H1 (cell line): ENCODE measurements around the gene ATF7IP.

Source experiments
- CEBPB ChIP-seq: IDR thresholded peaks from 2 replicates; pipeline ENCODE4 v1.6.1; 2012; ENCODE audit warnings: low read depth, low read length
- CHD2 ChIP-seq: IDR thresholded peaks from 2 replicates; pipeline ENCODE4 v1.6.1; 2012; ENCODE audit warnings: low read length, improper control_type of control experiment
- CREB1 ChIP-seq: IDR thresholded peaks from 2 replicates; pipeline ENCODE4 v1.6.1; 2012; ENCODE audit warnings: inconsistent platforms
- GABPA ChIP-seq: IDR thresholded peaks from 2 replicates; pipeline ENCODE4 v1.6.1; 2011; ENCODE audit warnings: mild to moderate bottlenecking, low read length, moderate library complexity, borderline replicate concordance; ENCODE audit not compliant: insufficient read depth
- MAX ChIP-seq: IDR thresholded peaks from 2 replicates; pipeline ENCODE4 v1.6.1; 2012; ENCODE audit warnings: inconsistent platforms
- RAD21 ChIP-seq, 2 experiments: IDR thresholded peaks in 1 of 2; conservative IDR thresholded peaks in 1 of 2; 2 replicates each; pipeline ENCODE4 v1.6.1; 2011; ENCODE audit warnings: low read depth in 2 of 2, low read length in 2 of 2, improper control_type of control experiment in 1 of 2, inconsistent platforms in 1 of 2, mild to moderate bottlenecking in 1 of 2, moderate library complexity in 1 of 2
- SP2 ChIP-seq: IDR thresholded peaks from 2 replicates; pipeline ENCODE4 v1.6.1; 2012; ENCODE audit warnings: mild to moderate bottlenecking, low read length, inconsistent platforms
- TAF7 ChIP-seq: optimal IDR thresholded peaks from 2 replicates; pipeline ENCODE3; 2011; ENCODE audit warnings: low read depth, mild to moderate bottlenecking, inconsistent platforms, low read length, moderate library complexity, borderline replicate concordance
- TF ChIP-seq, protein P1 (sequence below), 3 experiments: IDR thresholded peaks; 1 replicate in 2 of 3; 2 replicates in 1 of 3; pipeline versions ENCODE4 v1.5.1 to v1.6.1; 2011; ENCODE audit warnings: low read length in 3 of 3, mild to moderate bottlenecking in 3 of 3, inconsistent platforms in 2 of 3, low read depth in 1 of 3, moderate library complexity in 1 of 3; ENCODE audit not compliant: insufficient read depth in 1 of 3; ENCODE audit errors: control extremely low read depth in 1 of 3

- TF ChIP-seq, protein P1, sequence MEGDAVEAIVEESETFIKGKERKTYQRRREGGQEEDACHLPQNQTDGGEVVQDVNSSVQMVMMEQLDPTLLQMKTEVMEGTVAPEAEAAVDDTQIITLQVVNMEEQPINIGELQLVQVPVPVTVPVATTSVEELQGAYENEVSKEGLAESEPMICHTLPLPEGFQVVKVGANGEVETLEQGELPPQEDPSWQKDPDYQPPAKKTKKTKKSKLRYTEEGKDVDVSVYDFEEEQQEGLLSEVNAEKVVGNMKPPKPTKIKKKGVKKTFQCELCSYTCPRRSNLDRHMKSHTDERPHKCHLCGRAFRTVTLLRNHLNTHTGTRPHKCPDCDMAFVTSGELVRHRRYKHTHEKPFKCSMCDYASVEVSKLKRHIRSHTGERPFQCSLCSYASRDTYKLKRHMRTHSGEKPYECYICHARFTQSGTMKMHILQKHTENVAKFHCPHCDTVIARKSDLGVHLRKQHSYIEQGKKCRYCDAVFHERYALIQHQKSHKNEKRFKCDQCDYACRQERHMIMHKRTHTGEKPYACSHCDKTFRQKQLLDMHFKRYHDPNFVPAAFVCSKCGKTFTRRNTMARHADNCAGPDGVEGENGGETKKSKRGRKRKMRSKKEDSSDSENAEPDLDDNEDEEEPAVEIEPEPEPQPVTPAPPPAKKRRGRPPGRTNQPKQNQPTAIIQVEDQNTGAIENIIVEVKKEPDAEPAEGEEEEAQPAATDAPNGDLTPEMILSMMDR (IDR thresholded peaks at IDR 0.05; ENCODE audit: control extremely low read depth in 1 of 3, insufficient read depth in 1 of 3, low read depth in 1 of 3, low read length in 3 of 3) = no peak
- no peak for TF ChIP-seq CEBPB
- TF ChIP-seq TAF7 = no peak
- no peak for TF ChIP-seq MAX
- no peak for TF ChIP-seq CREB1
- no peak for TF ChIP-seq SP2
- TF ChIP-seq RAD21 (IDR thresholded peaks at IDR 0.05 in 1 of 2, conservative IDR thresholded peaks at IDR 0.05 in 1 of 2; ENCODE audit: low read depth in 2 of 2, low read length in 2 of 2) = no peak
- no peak for TF ChIP-seq CHD2
- no peak for TF ChIP-seq GABPA
These were observed 38.8 kb upstream of the ATF7IP start for GRCh38 chr12:14326699-14327098.
